ENCODE measurements around the gene CYP1B1. TPM values are rescaled to one million over a fixed set of nuclear protein-coding genes. Genes with fewer than 3 reads are reported as not detected.

The CYP1B1 gene
- total and polyA plus RNA-seq, 4 donors = 9.8 to 47.7 (median 31.3) TPM

DNA sequence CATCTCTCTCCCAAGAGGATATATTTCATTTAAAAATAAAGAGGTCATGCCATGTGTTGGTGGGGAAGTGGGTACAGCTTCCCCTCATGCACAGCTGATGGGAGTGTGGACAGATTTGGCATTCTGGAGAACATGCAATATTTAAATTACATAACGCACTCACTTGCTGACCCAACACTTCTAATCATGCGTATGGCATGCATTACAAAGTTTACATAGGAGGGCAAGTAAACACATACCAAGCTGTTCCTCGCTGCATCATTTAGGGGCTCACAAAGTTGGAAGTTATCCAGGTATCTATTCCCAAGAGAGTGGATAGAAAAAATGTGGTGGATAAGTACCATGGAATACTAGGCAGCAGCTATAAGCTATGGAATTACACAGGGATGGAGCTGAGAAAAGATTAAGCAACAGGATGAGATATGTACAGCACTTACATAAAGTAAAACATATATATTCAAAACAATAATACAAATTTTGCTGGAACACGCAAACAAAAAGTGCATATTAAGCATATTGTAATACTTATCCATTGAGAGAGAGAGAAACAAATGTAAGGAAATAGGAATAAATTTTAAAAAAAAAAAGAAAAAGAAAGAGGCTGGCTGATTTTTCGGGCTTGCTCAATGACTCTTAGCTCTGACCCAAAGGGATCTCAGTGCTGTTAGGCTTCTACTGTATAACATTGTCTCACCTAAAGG, 11.0 kb downstream of the CYP1B1 start:
- H3K9ac ChIP-seq (ENCODE audit: insufficient read depth in 1 of 2, low read length in 2 of 2) = no peak overlapping the region
- H3K4me1 ChIP-seq (ENCODE audit: control insufficient read depth in 5 of 5, insufficient read depth in 5 of 5, low read length in 5 of 5) = peaks cover 0 to 2% (median 0%) of the 10 kb centered on the region in 5 donors
- no peak overlapping the region for H3K27ac ChIP-seq (ENCODE audit: low read depth in 1 of 2, low read length in 1 of 2)
- H3K27me3 ChIP-seq (ENCODE audit: control insufficient read depth in 3 of 3, insufficient read depth in 3 of 3, low read length in 2 of 3) = no peaks in the 10 kb centered on the region
- no peaks in the 10 kb centered on the region for H3K9me3 ChIP-seq (ENCODE audit: control insufficient read depth in 4 of 4, insufficient read depth in 3 of 4, low read length in 3 of 4)
- H3K4me3 ChIP-seq = no peak overlapping the region
- TF ChIP-seq CTCF (IDR thresholded peaks at IDR 0.05; ENCODE audit: control extremely low read depth, extremely low read depth) = no peak
- DNase-seq = peak in 2 of 3 donors; percentile 1 to 7
- ATAC-seq (ENCODE audit: insufficient read depth, low FRiP score) = no peak
- 76 to 82% methylated on average over 5 of the region's 5 CpGs for WGBS, 2 donors
- peaks cover 0 to 2% (median 0%) of the 10 kb centered on the region in 4 donors for H3K36me3 ChIP-seq (ENCODE audit: control insufficient read depth in 4 of 4, insufficient read depth in 4 of 4, low read length in 4 of 4)

DNA sequence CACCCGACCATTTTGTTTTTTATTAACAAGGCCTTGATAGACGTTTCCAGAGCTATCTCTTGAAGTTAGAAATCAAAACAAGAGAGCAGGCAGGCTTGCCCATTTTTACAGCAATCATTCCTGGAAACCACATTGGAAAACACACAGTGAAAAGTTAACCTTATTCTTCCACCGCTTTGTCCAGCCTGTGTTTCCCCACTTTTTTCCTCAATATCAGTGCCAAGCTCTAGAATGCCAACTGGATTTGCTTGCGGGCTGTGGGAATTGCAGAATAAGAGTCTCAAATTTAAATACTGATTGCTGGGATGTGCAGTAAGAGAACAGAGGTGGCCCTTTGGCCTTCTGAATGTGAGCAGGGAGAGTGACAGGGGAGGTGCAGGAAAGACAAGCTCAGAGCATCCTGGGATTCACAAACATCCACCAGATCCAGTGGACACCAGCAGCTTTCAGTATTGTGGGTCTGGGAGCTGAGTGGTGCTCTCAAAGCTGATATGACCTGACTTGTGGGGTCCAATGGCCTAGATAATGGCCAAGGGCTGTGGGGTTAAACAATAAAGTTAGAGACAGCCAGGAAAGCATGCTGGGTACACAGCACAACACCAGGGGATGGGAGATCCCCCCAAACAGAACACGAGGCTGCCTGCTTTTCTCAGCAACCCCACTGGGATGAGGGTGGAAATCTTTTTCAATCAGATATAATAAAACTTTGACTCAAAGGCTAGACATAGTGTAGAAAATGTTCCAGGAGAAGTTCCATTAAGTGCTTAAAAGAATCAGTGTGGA, 15.5 kb downstream of the CYP1B1 start:
- Histone ChIP-seq H3K27ac (ENCODE audit: low read depth in 1 of 2, low read length in 1 of 2) (no peak overlapping the region), H3K36me3 (ENCODE audit: control insufficient read depth in 4 of 4, insufficient read depth in 4 of 4, low read length in 4 of 4) (no peaks in the 10 kb centered on the region), H3K9ac (ENCODE audit: insufficient read depth in 1 of 2, low read length in 2 of 2) (no peak overlapping the region), H3K9me3 (ENCODE audit: control insufficient read depth in 4 of 4, insufficient read depth in 3 of 4, low read length in 3 of 4) (no peaks in the 10 kb centered on the region), H3K4me1 (ENCODE audit: control insufficient read depth in 5 of 5, insufficient read depth in 5 of 5, low read length in 5 of 5) (peaks cover 0 to under 1% (median 0%) of the 10 kb centered on the region in 5 donors), H3K27me3 (ENCODE audit: control insufficient read depth in 3 of 3, insufficient read depth in 3 of 3, low read length in 2 of 3) (no peaks in the 10 kb centered on the region), H3K4me3 (no peak overlapping the region)
- TF ChIP-seq CTCF (IDR thresholded peaks at IDR 0.05; ENCODE audit: control extremely low read depth, extremely low read depth) = no peak
- no peak for DNase-seq
- no peak for ATAC-seq (ENCODE audit: insufficient read depth, low FRiP score)
- 88 to 93% methylated on average over 5 of the region's 5 CpGs for WGBS, 2 donors

DNA sequence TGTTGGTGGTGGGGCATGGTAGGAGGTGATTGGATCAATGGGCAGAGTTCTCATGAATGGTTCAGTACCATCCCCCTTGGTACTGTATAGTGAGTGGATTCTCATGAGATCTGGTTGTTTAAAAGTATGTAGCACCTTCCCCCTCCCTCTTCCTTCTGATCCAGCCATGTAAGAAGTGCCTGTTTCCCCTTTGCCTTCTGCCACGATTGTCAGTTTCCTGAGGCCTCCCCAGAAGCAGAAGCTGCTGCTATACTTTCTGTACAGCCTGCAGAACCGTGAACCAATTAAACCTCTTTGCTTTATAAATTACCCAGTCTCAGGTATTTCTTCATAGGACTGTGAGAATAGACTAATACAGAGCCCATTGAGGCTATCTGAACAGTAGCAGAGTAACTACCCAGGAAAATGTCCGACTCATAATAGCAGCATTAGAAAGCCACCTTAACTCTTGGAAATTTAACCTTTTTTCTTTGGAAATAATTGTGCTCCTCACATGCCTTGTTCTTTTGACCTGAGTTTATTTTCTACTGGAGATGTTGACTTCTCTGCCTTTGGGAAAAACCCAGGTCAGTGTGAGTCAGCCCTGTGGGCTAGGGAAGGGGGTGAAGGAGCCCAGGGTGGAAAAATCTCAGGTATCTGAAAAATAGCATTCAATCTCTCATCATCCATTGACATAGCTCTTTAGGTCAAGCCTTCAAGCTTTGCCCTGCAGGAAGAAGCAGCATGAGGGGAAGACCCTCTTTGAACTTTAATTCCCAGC, 18.1 kb downstream of the CYP1B1 start:
- no peak for ATAC-seq (ENCODE audit: insufficient read depth, low FRiP score)
- no peak for TF ChIP-seq CTCF (IDR thresholded peaks at IDR 0.05; ENCODE audit: control extremely low read depth, extremely low read depth)
- DNase-seq = no peak
- H3K27ac ChIP-seq (ENCODE audit: low read depth in 1 of 2, low read length in 1 of 2) = no peak overlapping the region
- 45 to 57% methylated on average over 3 of the region's 3 CpGs for WGBS, 2 donors
- no peak overlapping the region for H3K4me3 ChIP-seq
- no peaks in the 10 kb centered on the region for H3K36me3 ChIP-seq (ENCODE audit: control insufficient read depth in 4 of 4, insufficient read depth in 4 of 4, low read length in 4 of 4)
- no peaks in the 10 kb centered on the region for H3K4me1 ChIP-seq (ENCODE audit: control insufficient read depth in 5 of 5, insufficient read depth in 5 of 5, low read length in 5 of 5)
- H3K9ac ChIP-seq (ENCODE audit: insufficient read depth in 1 of 2, low read length in 2 of 2) = no peak overlapping the region
- H3K27me3 ChIP-seq (ENCODE audit: control insufficient read depth in 3 of 3, insufficient read depth in 3 of 3, low read length in 2 of 3) = no peaks in the 10 kb centered on the region
- H3K9me3 ChIP-seq (ENCODE audit: control insufficient read depth in 4 of 4, insufficient read depth in 3 of 4, low read length in 3 of 4) = no peaks in the 10 kb centered on the region
